Activated T-cell treated with anti-CD3 and anti-CD28 coated beads, Interleukin-2, amount 50 U/mL, for 72 hours (primary cell): Measurements from ENCODE around the gene GLRX3. TPM values are rescaled to one million over a fixed set of nuclear protein-coding genes. Genes with fewer than 3 reads are reported as not detected.
A peak's percentile ranks its signal among the peaks of the same experiment; 100 is the strongest.
"Not testable (repeated sequence)": the region's sequence is repeated elsewhere in the genome, so short reads cannot be mapped to it uniquely, and the experiment has no call there.

Source experiments
- ATAC-seq, 2 donors: fragments of 150-1000 bp; cut with Tn5 transposase; replicated peaks in 1 of 2; 2 replicates each; pipeline ENCODE4 v1.10.0; 2021; ENCODE audit warnings: moderate library complexity in 2 of 2, mild to moderate bottlenecking in 1 of 2
- DNase-seq, 2 donors: peaks; one replicate each; pipeline ENCODE4 v3.0.0; 2021 to 2022; ENCODE audit warnings: mixed read lengths in 1 of 2
- H3K27ac Mint-ChIP-seq: one replicate; pipeline ENCODE4 v1.8.0; 2022; ENCODE audit warnings: mild to moderate bottlenecking, moderate library complexity, mixed read lengths
- H3K27me3 Mint-ChIP-seq: one replicate; pipeline ENCODE4 v1.8.0; 2022; ENCODE audit warnings: low read depth, mixed read lengths
- H3K36me3 Mint-ChIP-seq, 2 donors: one replicate each; pipeline ENCODE4 v1.8.0; 2022; ENCODE audit warnings: mixed read lengths in 2 of 2, mild to moderate bottlenecking in 1 of 2; ENCODE audit not compliant: insufficient read depth in 2 of 2
- H3K4me1 Mint-ChIP-seq: one replicate; pipeline ENCODE4 v1.8.0; 2022; ENCODE audit warnings: low read depth, mixed read lengths
- H3K4me3 Mint-ChIP-seq, 2 donors: one replicate each; pipeline ENCODE4 v1.8.0; 2022; ENCODE audit warnings: mild to moderate bottlenecking in 2 of 2, mixed read lengths in 2 of 2, moderate library complexity in 2 of 2
- H3K9me3 Mint-ChIP-seq, 2 donors: one replicate each; pipeline ENCODE4 v1.8.0; 2022; ENCODE audit warnings: mixed read lengths in 2 of 2
- total RNA-seq, 2 donors: library from RNA; stranded (reverse); gene quantifications; one replicate each; pipeline ENCODE4 v1.2.3, GENCODE V29; 2022

The GLRX3 gene
- 10 to 100 TPM; 58.5 to 69.3 TPM for total RNA-seq

DNA sequence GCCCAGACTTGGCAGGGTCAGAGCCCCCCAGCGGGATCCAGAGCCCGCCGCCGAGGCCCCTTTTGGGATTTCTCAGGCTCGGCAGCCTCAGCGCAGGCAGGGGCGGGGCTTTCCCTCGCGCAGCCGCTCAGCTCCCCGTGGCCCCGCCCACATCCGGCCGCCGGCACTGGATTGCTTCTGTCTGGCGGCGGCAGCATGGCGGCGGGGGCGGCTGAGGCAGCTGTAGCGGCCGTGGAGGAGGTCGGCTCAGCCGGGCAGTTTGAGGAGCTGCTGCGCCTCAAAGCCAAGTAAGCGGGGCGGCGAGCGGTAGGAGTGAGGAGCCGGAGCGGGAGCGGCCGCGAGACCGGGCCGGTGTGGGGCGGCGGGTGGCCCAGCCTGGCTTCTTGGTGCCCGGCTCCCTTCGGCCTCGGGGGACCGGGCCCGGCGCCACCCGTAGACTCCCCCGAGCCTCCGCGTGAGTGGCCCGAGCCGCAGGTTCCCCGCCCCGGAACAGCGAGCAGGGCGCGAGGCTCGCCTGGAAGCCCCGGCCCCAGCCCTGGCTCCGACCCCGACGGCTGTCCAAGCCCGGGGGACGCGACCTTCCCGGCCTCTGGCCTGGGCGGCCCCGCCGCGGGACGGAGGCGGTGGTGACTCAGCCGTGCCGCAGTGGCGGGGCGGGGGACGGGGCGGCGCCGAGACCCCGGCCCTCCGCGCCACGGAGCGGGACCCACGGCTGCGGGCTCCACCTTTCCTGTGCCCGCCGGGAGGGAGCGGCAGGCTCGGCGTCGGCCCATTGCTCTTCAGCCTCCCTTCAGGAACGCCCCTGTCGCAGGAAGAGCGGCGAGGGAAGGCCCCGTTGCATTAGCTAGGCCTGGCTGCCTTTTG is at the start of gene GLRX3:
GLRX3 (plus strand) TSS at position 166 of the 864 bp plus-strand sequence; CDS start at position 196, 30 bp downstream.
- DNase-seq, result peak; percentile 92
- Mint-ChIP-seq H3K36me3 (peaks cover 4 to 6% of the 10 kb centered on the region in 2 donors), H3K27ac (peak within 1 kb of the TSS; percentile 87), H3K4me3 (peak within 1 kb of the TSS; percentile 92 to 94), H3K27me3 (no peaks in the 10 kb centered on the region), H3K9me3 (no peaks in the 10 kb centered on the region), H3K4me1 (peaks cover 41% of the 10 kb centered on the region)
- peak; percentile 87 to 88 for ATAC-seq

GRCh38 chr10:130090565-130090964 is 45.6 kb upstream of the GLRX3 start:
- DNase-seq, H3K27ac Mint-ChIP-seq, H3K4me3 Mint-ChIP-seq, H3K4me1 Mint-ChIP-seq, ATAC-seq, H3K27me3 Mint-ChIP-seq: not testable (repeated sequence)
- Mint-ChIP-seq H3K9me3 (peaks cover 9 to 10% of the 10 kb centered on the region in 2 donors), H3K36me3 (peaks cover 10 to 29% of the 10 kb centered on the region in 2 donors)

DNA sequence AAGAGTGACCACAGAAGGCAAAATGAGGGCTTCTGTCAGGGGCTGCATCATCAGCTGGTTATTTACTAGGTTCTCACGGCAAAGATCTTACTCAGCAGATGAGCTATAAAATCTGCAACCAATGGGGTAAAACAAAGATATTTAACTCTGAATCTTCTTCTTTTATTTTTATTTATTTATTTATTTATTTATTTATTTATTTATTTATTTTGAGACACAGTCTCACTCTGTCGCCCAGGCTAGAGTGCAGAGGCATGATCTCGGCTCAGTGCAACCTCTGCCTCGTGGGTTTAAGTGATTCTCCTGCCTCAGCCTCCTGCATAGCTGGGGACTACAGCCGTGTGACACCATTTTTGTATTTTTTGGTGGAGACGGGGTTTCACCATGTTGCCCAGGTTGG is 36.8 kb upstream of the GLRX3 start:
- no peak overlapping the region for H3K27ac Mint-ChIP-seq
- peaks cover 0 to 2% of the 10 kb centered on the region in 2 donors for H3K9me3 Mint-ChIP-seq
- DNase-seq (no peak), ATAC-seq (no peak)
- no peaks in the 10 kb centered on the region for H3K27me3 Mint-ChIP-seq
- H3K4me3 Mint-ChIP-seq, result no peak overlapping the region
- peaks cover 3 to 4% of the 10 kb centered on the region in 2 donors for H3K36me3 Mint-ChIP-seq
- no peaks in the 10 kb centered on the region for H3K4me1 Mint-ChIP-seq

GRCh38 chr10:130105724-130106123 is 30.5 kb upstream of the GLRX3 start:
- peak overlapping the region; percentile 15 to 96 for H3K4me3 Mint-ChIP-seq
- no peaks in the 10 kb centered on the region for H3K9me3 Mint-ChIP-seq

GRCh38 chr10:130108146-130108545 is 28.0 kb upstream of the GLRX3 start:
- not testable (repeated sequence) for H3K27me3 Mint-ChIP-seq, DNase-seq, H3K9me3 Mint-ChIP-seq, ATAC-seq, H3K36me3 Mint-ChIP-seq
- Mint-ChIP-seq H3K4me1 (peaks cover 56% of the 10 kb centered on the region), H3K4me3 (peak overlapping the region; percentile 70 to 96), H3K27ac (peak overlapping the region; percentile 78)

More at GRCh38 chr10:130105724-130106123, 30.5 kb upstream of the GLRX3 start:
- peaks cover 39% of the 10 kb centered on the region for H3K4me1 Mint-ChIP-seq
- no peaks in the 10 kb centered on the region for H3K27me3 Mint-ChIP-seq
- H3K27ac Mint-ChIP-seq, result no peak overlapping the region
- H3K36me3 Mint-ChIP-seq, result peaks cover 2% of the 10 kb centered on the region in 2 donors
- DNase-seq (no peak), ATAC-seq (no peak)

- ATAC-seq (no peak), DNase-seq (peak in 1 of 2 donors; percentile 35)
- H3K36me3 Mint-ChIP-seq, result no peaks in the 10 kb centered on the region
- H3K27me3 Mint-ChIP-seq, result no peaks in the 10 kb centered on the region
- H3K4me3 Mint-ChIP-seq, result peak overlapping the region; percentile 99
- H3K9me3 Mint-ChIP-seq, result no peaks in the 10 kb centered on the region
- peak overlapping the region; percentile 4 for H3K27ac Mint-ChIP-seq
- H3K4me1 Mint-ChIP-seq, result peaks cover 57% of the 10 kb centered on the region
These were observed 27.1 kb upstream of the GLRX3 start for GRCh38 chr10:130108934-130109604.

DNA sequence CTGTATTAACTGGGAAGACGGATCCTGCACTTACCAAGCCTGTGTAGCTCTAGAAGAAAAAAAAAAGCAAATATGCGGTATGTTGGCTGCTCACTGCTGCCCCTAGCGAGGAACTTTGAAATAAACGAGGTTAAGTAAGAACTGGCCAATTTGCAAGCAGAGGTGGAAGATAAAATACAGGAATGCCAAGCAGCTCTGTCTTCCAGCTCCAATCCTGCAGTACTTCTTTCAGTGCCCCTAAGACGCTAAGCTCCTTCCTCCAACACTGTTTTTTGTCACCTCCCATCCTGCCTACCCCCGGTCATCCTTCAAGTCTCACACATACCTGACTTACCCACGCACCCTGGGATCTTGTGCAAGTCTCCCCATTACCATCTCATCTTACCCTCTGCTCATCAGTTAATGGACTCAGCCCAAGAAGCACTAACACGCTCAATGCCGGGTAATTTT is 26.4 kb upstream of the GLRX3 start:
- ATAC-seq (no peak), DNase-seq (peak; percentile 73 to 77)
- Mint-ChIP-seq H3K27me3 (no peaks in the 10 kb centered on the region), H3K4me1 (peaks cover 57% of the 10 kb centered on the region), H3K9me3 (no peaks in the 10 kb centered on the region), H3K36me3 (no peaks in the 10 kb centered on the region), H3K4me3 (peak overlapping the region; percentile 99), H3K27ac (peak overlapping the region; percentile 98)

GRCh38 chr10:130110246-130111112 is 25.7 kb upstream of the GLRX3 start, which contains the start of gene C10orf143:
C10orf143 (minus strand) TSS chr10:130110830; CDS start chr10:130110772, 58 bp downstream.
- peak; percentile 83 to 86 for ATAC-seq
- Mint-ChIP-seq H3K9me3 (no peaks in the 10 kb centered on the region), H3K27me3 (no peaks in the 10 kb centered on the region)

GRCh38 chr10:130111113-130111851 is 24.9 kb upstream of the GLRX3 start:
- Mint-ChIP-seq H3K27ac (peak overlapping the region; percentile 97), H3K4me1 (peaks cover 51% of the 10 kb centered on the region), H3K4me3 (peak overlapping the region; percentile 99), H3K27me3 (no peaks in the 10 kb centered on the region), H3K36me3 (peaks cover 2 to 3% of the 10 kb centered on the region in 2 donors), H3K9me3 (peaks cover 0 to 2% of the 10 kb centered on the region in 2 donors)
- DNase-seq (peak; percentile 92 to 95), ATAC-seq (peak; percentile 84 to 85)

More at GRCh38 chr10:130110246-130111112, 25.7 kb upstream of the GLRX3 start, which contains the start of gene C10orf143:
- H3K36me3 Mint-ChIP-seq, result peaks cover 0 to 1% of the 10 kb centered on the region in 2 donors
- H3K4me1 Mint-ChIP-seq, result peaks cover 57% of the 10 kb centered on the region
- peak; percentile 98 to 99 for DNase-seq
- peak within 1 kb of the TSS; percentile 98 for H3K27ac Mint-ChIP-seq
- peak within 1 kb of the TSS; percentile 99 for H3K4me3 Mint-ChIP-seq

GRCh38 chr10:130111852-130112180 is 24.4 kb upstream of the GLRX3 start:
- ATAC-seq, result no peak

GRCh38 chr10:130112821-130113220 is 23.4 kb upstream of the GLRX3 start:
- Mint-ChIP-seq H3K36me3 (peaks cover 3% of the 10 kb centered on the region in 2 donors), H3K27ac (no peak overlapping the region), H3K9me3 (peaks cover 0 to 6% of the 10 kb centered on the region in 2 donors), H3K4me3 (peak overlapping the region; percentile 13 to 99), H3K27me3 (no peaks in the 10 kb centered on the region), H3K4me1 (peaks cover 36% of the 10 kb centered on the region)
- DNase-seq (no peak), ATAC-seq (no peak)

More at GRCh38 chr10:130111852-130112180, 24.4 kb upstream of the GLRX3 start:
- Mint-ChIP-seq H3K27me3 (no peaks in the 10 kb centered on the region), H3K27ac (peak overlapping the region; percentile 91), H3K4me3 (peak overlapping the region; percentile 99), H3K9me3 (peaks cover 0 to 3% of the 10 kb centered on the region in 2 donors), H3K36me3 (peaks cover 3% of the 10 kb centered on the region in 2 donors), H3K4me1 (peaks cover 46% of the 10 kb centered on the region)
- no peak for DNase-seq

GRCh38 chr10:130116942-130117341 is 19.2 kb upstream of the GLRX3 start:
- H3K27ac Mint-ChIP-seq, H3K4me3 Mint-ChIP-seq, DNase-seq, H3K36me3 Mint-ChIP-seq, H3K9me3 Mint-ChIP-seq, ATAC-seq, H3K27me3 Mint-ChIP-seq: not testable (repeated sequence)
- peaks cover 12% of the 10 kb centered on the region for H3K4me1 Mint-ChIP-seq
